B cell (primary cell): ENCODE measurements around the gene SMIM9. TPM values are rescaled to one million over a fixed set of nuclear protein-coding genes. Genes with fewer than 3 reads are reported as not detected.

Experiments used
- ATAC-seq: fragments of 200-7000 bp; cut with Tn5 transposase; one replicate; pipeline ENCODE4 v1.10.0; 2021; ENCODE audit warnings: low read depth, mild to moderate bottlenecking, moderate number of reproducible peaks, moderate library complexity
- CTCF ChIA-PET: fragments of 350-600 bp; sonication (Branson Sonifier 250); formaldehyde crosslinking; loops from one replicate; lab custom pipeline; 2021; ENCODE audit warnings: antibody characterized with exemption, inconsistent platforms; lab: Charles Lee
- POLR2A ChIA-PET: fragments of 350-600 bp; sonication (Branson Sonifier 250); formaldehyde crosslinking; loops from one replicate; lab custom pipeline; 2021; ENCODE audit warnings: antibody characterized with exemption; lab: Charles Lee
- DNase-seq: peaks from one replicate; pipeline ENCODE4 v3.0.0; 2013
- H2AFZ ChIP-seq: 2 replicates; pipeline ENCODE4 v1.6.1; 2012; ENCODE audit warnings: mild to moderate bottlenecking, low read depth, low read length; ENCODE audit not compliant: insufficient read depth, poor library complexity, severe bottlenecking
- H3K27ac ChIP-seq, 2 donors: 1 replicate in 1 of 2; 2 replicates in 1 of 2; pipeline ENCODE4 v1.5.1; 2012 to 2013; ENCODE audit warnings: low read length in 2 of 2, mild to moderate bottlenecking in 2 of 2, moderate library complexity in 1 of 2
- H3K27me3 ChIP-seq, 4 experiments: fragments of 200-600 bp in 1 of 4; sonication (generic) in 1 of 4; replicated peaks in 1 of 4; 1 replicate in 2 of 4; 2 replicates in 2 of 4; pipeline versions ENCODE4 v1.6.1 to v1.7.0; 2013 to 2016; ENCODE audit warnings: low read length in 3 of 4, mild to moderate bottlenecking in 2 of 4, mixed read lengths in 1 of 4, moderate library complexity in 1 of 4; ENCODE audit not compliant: insufficient read depth in 4 of 4, control insufficient read depth in 3 of 4; ENCODE audit errors: control extremely low read depth in 1 of 4
- H3K36me3 ChIP-seq, 2 experiments: replicated peaks in 1 of 2; 1 replicate in 1 of 2; 2 replicates in 1 of 2; pipeline versions ENCODE4 v1.6.1 to v1.7.1; 2013; ENCODE audit warnings: low read length in 1 of 2; ENCODE audit not compliant: insufficient read depth in 2 of 2, control insufficient read depth in 1 of 2; ENCODE audit errors: control extremely low read depth in 1 of 2, extremely low read depth in 1 of 2
- H3K4me1 ChIP-seq, 2 donors: fragments of 200-600 bp in 1 of 2; sonication (generic) in 1 of 2; 1 replicate in 1 of 2; 2 replicates in 1 of 2; pipeline versions ENCODE4 v1.5.1 to v1.6.1; 2013 to 2017; ENCODE audit warnings: low read length in 2 of 2; ENCODE audit not compliant: control insufficient read depth in 2 of 2, insufficient read depth in 2 of 2
- H3K4me2 ChIP-seq: replicated peaks from 2 replicates; pipeline ENCODE3; 2012; ENCODE audit warnings: mild to moderate bottlenecking, low read depth, low read length; ENCODE audit not compliant: poor library complexity, severe bottlenecking
- H3K4me3 ChIP-seq, 5 experiments: fragments of 200-600 bp in 1 of 5; sonication (generic) in 1 of 5; 1 replicate in 3 of 5; 2 replicates in 2 of 5; pipeline versions ENCODE4 v1.5.1 to v1.7.0; 2011 to 2016; ENCODE audit warnings: low read length in 4 of 5, mild to moderate bottlenecking in 4 of 5, low read depth in 2 of 5, control low read depth in 1 of 5, moderate library complexity in 1 of 5; ENCODE audit not compliant: insufficient read depth in 1 of 5; ENCODE audit errors: control extremely low read depth in 1 of 5, extremely low read depth in 1 of 5
- H3K79me2 ChIP-seq: fragments of 200-600 bp; sonication (generic); one replicate; pipeline ENCODE4 v1.6.0; 2016; ENCODE audit warnings: low read length; ENCODE audit not compliant: control insufficient read depth, insufficient read depth
- H3K9ac ChIP-seq: fragments of 200-600 bp; sonication (generic); 2 replicates; pipeline ENCODE4 v1.6.1; 2017; ENCODE audit warnings: mild to moderate bottlenecking, low read length, moderate library complexity
- H3K9me3 ChIP-seq, 3 donors: one replicate each; pipeline versions ENCODE4 v1.6.1 to v1.7.1; 2013; ENCODE audit warnings: low read length in 2 of 3; ENCODE audit not compliant: control insufficient read depth in 2 of 3, insufficient read depth in 1 of 3; ENCODE audit errors: control extremely low read depth in 1 of 3
- H4K20me1 ChIP-seq: 2 replicates; pipeline ENCODE4 v1.6.0; 2012; ENCODE audit warnings: mild to moderate bottlenecking, low read length; ENCODE audit not compliant: insufficient read depth, control insufficient read depth, poor library complexity, severe bottlenecking
- H3K27ac Mint-ChIP-seq: one replicate; pipeline ENCODE4 v1.8.0; 2021; ENCODE audit warnings: mixed read lengths
- H3K27me3 Mint-ChIP-seq: one replicate; pipeline ENCODE4 v1.8.0; 2021; ENCODE audit warnings: mixed read lengths
- H3K4me1 Mint-ChIP-seq: one replicate; pipeline ENCODE4 v1.8.0; 2021; ENCODE audit warnings: mixed read lengths
- H3K4me3 Mint-ChIP-seq: one replicate; pipeline ENCODE4 v1.8.0; 2021; ENCODE audit warnings: mixed read lengths
- H3K9me3 Mint-ChIP-seq: one replicate; pipeline ENCODE4 v1.8.0; 2022; ENCODE audit warnings: mixed read lengths; ENCODE audit not compliant: insufficient read depth
- EZH2 ChIP-seq: IDR thresholded peaks from 2 replicates; pipeline ENCODE4 v1.6.1; 2012; ENCODE audit warnings: borderline replicate concordance, low read depth, mild to moderate bottlenecking, moderate library complexity, low read length; ENCODE audit not compliant: insufficient read depth, poor library complexity, severe bottlenecking
- WGBS: methylation state at CpG from one replicate; pipeline ENCODE4 v1.1.5; 2013; ENCODE audit warnings: missing lambda C conversion rate; ENCODE audit not compliant: insufficient coverage; 5-methylcytosine and 5-hydroxymethylcytosine counted together
- intact Hi-C: fragments of 100-400 bp; cut with micrococcal nuclease; formaldehyde crosslinking; loops from one replicate; pipeline ENCODE4 v1.10.0; 2022
- polyA plus RNA-seq: library from polyadenylated mRNA; depleted of rRNA; stranded (reverse); fragments of >200 nt; gene quantifications from 2 replicates; pipeline ENCODE4 v1.2.3, GENCODE V29; 2012
- total RNA-seq, 2 donors: library from RNA; stranded (reverse); fragments of 120-200 nt in 1 of 2; gene quantifications; 1 replicate in 1 of 2; 2 replicates in 1 of 2; pipeline versions ENCODE4 v1.2.3 to v1.2.4, GENCODE V29; 2013 to 2022
- TF ChIP-seq, protein P1 (sequence below): fragments of 200-600 bp; IDR thresholded peaks from one replicate; pipeline ENCODE4 v1.8.0; 2022; ENCODE audit warnings: antibody characterized with exemption, mild to moderate bottlenecking

Gene SMIM9
- total and polyA plus RNA-seq, 2 donors (not counting 1 experiment from before 2014, with no cell fraction given), result not detected

DNA sequence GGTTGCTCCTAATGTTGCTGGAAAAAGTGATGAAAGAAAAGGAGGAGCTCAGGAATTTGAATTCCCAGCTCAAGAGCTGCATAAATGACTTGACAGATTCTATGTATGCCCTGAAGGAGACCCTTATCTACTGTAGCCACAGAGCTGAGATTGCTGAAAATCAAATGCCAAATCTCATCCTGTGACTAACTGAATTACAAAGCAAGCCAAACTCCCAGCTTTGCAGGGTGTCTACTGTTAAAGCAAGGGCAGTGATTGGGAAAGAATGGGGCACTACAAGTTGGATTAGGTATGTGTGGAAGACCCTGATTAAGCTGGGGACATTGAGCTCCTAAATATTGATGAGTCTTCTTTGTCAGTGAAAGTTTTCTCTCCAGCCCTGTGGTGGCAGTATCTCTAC is 20.8 kb upstream of the SMIM9 start:
- H4K20me1 ChIP-seq, result no peaks in the 10 kb centered on the region
- Mint-ChIP-seq H3K4me1 (no peaks in the 10 kb centered on the region), H3K27ac (no peak overlapping the region), H3K9me3 (no peaks in the 10 kb centered on the region), H3K27me3 (no peaks in the 10 kb centered on the region), H3K4me3 (no peak overlapping the region)
- intact Hi-C loops, result no loop called here
- ChIA-PET POLR2A (no interaction called here), CTCF (no interaction called here)
- no peak overlapping the region for H3K27ac ChIP-seq
- ATAC-seq, result no peak
- H3K27me3 ChIP-seq, result no peaks in the 10 kb centered on the region
- H3K4me3 ChIP-seq, result no peak overlapping the region
- H3K9ac ChIP-seq, result no peak overlapping the region
- TF ChIP-seq, protein P1, sequence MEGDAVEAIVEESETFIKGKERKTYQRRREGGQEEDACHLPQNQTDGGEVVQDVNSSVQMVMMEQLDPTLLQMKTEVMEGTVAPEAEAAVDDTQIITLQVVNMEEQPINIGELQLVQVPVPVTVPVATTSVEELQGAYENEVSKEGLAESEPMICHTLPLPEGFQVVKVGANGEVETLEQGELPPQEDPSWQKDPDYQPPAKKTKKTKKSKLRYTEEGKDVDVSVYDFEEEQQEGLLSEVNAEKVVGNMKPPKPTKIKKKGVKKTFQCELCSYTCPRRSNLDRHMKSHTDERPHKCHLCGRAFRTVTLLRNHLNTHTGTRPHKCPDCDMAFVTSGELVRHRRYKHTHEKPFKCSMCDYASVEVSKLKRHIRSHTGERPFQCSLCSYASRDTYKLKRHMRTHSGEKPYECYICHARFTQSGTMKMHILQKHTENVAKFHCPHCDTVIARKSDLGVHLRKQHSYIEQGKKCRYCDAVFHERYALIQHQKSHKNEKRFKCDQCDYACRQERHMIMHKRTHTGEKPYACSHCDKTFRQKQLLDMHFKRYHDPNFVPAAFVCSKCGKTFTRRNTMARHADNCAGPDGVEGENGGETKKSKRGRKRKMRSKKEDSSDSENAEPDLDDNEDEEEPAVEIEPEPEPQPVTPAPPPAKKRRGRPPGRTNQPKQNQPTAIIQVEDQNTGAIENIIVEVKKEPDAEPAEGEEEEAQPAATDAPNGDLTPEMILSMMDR, result no peak
- no peak for TF ChIP-seq EZH2
- H3K4me2 ChIP-seq, result no peak overlapping the region
- H3K4me1 ChIP-seq, result no peaks in the 10 kb centered on the region
- H3K36me3 ChIP-seq, result no peaks in the 10 kb centered on the region
- no peak for DNase-seq
- H3K9me3 ChIP-seq, result no peaks in the 10 kb centered on the region
- H3K79me2 ChIP-seq, result no peaks in the 10 kb centered on the region
- no peak overlapping the region for H2AFZ ChIP-seq

DNA sequence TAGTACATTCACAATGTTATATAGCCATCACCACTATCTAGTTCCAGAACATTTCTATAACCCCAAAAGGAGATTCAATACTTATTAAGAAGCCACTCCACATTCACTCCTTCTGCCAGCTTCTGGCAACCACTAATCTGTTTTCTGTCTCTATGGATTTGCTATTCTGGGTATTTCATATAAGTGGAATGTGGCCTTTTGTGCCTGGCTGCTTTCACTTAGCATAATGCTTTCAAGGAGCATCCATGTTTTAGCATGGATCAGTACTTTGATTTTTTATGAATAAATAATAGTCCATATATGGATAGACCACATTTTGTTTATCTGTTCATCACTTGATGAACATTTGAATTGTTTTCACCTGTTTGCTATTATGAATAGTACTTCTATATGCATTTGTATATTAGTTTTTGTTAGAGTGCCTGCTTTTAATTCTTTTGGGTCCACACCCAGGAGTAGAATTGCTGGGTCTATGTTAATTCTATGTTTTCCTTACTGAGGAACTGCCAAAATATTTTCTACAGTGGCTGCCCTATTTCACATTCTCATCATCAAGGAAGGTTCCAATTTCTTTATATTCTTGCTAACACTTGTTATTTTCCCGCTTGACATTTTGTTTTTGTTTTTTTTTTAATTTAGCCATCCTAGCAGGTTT is 16.6 kb upstream of the SMIM9 start:
- no peaks in the 10 kb centered on the region for H3K9me3 Mint-ChIP-seq
- WGBS, result no CpG with 5 or more reads among the region's 1 CpG
- H3K4me3 ChIP-seq, result no peak overlapping the region
- no peak overlapping the region for H3K27ac Mint-ChIP-seq
- H2AFZ ChIP-seq, result no peak overlapping the region
- ATAC-seq (no peak), DNase-seq (no peak)
- H3K27me3 ChIP-seq, result no peaks in the 10 kb centered on the region
- H4K20me1 ChIP-seq, result no peaks in the 10 kb centered on the region
- H3K36me3 ChIP-seq, result no peaks in the 10 kb centered on the region
- H3K9me3 ChIP-seq, result no peaks in the 10 kb centered on the region
- no peaks in the 10 kb centered on the region for H3K4me1 Mint-ChIP-seq
- intact Hi-C loops, result no loop called here
- no peak overlapping the region for H3K4me2 ChIP-seq
- H3K27me3 Mint-ChIP-seq, result no peaks in the 10 kb centered on the region
- POLR2A ChIA-PET, result no interaction called here
- H3K4me3 Mint-ChIP-seq, result no peak overlapping the region
- no peak overlapping the region for H3K9ac ChIP-seq
- no peak overlapping the region for H3K27ac ChIP-seq
- TF ChIP-seq EZH2, result no peak
- TF ChIP-seq, protein P1, result no peak
- H3K4me1 ChIP-seq, result no peaks in the 10 kb centered on the region
- CTCF ChIA-PET, result no interaction called here
- H3K79me2 ChIP-seq, result no peaks in the 10 kb centered on the region
